Liver (tissue), 9 donors: Measurements from ENCODE around the gene PHF11. TPM values are rescaled to one million over a fixed set of nuclear protein-coding genes. Genes with fewer than 3 reads are reported as not detected.

Source experiments
- DNase-seq: peaks from one replicate; pipeline ENCODE4 v3.0.0-alpha.2; 2017; ENCODE audit warnings: low spot score
- H3K27ac ChIP-seq, 2 donors: one replicate each; pipeline ENCODE4 v1.7.0; 2013; ENCODE audit warnings: inconsistent platforms in 2 of 2, low read length in 2 of 2, control low read depth in 1 of 2, low read depth in 1 of 2, mild to moderate bottlenecking in 1 of 2
- H3K27me3 ChIP-seq, 4 donors: one replicate each; pipeline versions ENCODE4 v1.6.1 to v1.7.0; 2013; ENCODE audit warnings: low read length in 3 of 4, inconsistent platforms in 1 of 4, mild to moderate bottlenecking in 1 of 4, moderate library complexity in 1 of 4; ENCODE audit not compliant: control insufficient read depth in 4 of 4, insufficient read depth in 4 of 4
- H3K36me3 ChIP-seq, 4 donors: one replicate each; pipeline versions ENCODE4 v1.6.1 to v1.7.0; 2013; ENCODE audit warnings: low read length in 3 of 4, mild to moderate bottlenecking in 3 of 4, low read depth in 1 of 4, moderate library complexity in 1 of 4; ENCODE audit not compliant: control insufficient read depth in 4 of 4, insufficient read depth in 3 of 4
- H3K4me1 ChIP-seq, 4 donors: one replicate each; pipeline versions ENCODE4 v1.6.1 to v1.7.0; 2013; ENCODE audit warnings: low read length in 3 of 4, mild to moderate bottlenecking in 3 of 4, moderate library complexity in 1 of 4; ENCODE audit not compliant: control insufficient read depth in 4 of 4, insufficient read depth in 4 of 4
- H3K4me3 ChIP-seq, 3 donors: one replicate each; pipeline versions ENCODE4 v1.6.1 to v1.7.0; 2013; ENCODE audit warnings: low read length in 3 of 3, control low read depth in 1 of 3, low read depth in 1 of 3, mild to moderate bottlenecking in 1 of 3
- H3K9ac ChIP-seq, 2 donors: one replicate each; pipeline ENCODE4 v1.7.0; 2013; ENCODE audit warnings: low read length in 2 of 2, mild to moderate bottlenecking in 2 of 2, moderate library complexity in 2 of 2, control low read depth in 1 of 2, low read depth in 1 of 2
- H3K9me3 ChIP-seq, 4 donors: one replicate each; pipeline versions ENCODE4 v1.6.1 to v1.7.0; 2013; ENCODE audit warnings: low read length in 3 of 4; ENCODE audit not compliant: control insufficient read depth in 4 of 4
- EGR1 ChIP-seq, 2 donors: IDR thresholded peaks; 2 replicates each; pipeline ENCODE4 v1.6.1; 2016 to 2018; ENCODE audit warnings: antibody characterized with exemption in 2 of 2, low read depth in 2 of 2
- FOXA1 ChIP-seq: IDR thresholded peaks from 2 replicates; pipeline ENCODE4 v1.6.1; 2016; ENCODE audit warnings: antibody characterized with exemption
- FOXA2 ChIP-seq: IDR thresholded peaks from 2 replicates; pipeline ENCODE4 v1.6.1; 2016; ENCODE audit warnings: antibody characterized with exemption
- GABPA ChIP-seq, 2 donors: IDR thresholded peaks in 1 of 2; conservative IDR thresholded peaks in 1 of 2; 2 replicates each; pipeline ENCODE4 v1.6.1; 2016; ENCODE audit warnings: antibody characterized with exemption in 2 of 2, mild to moderate bottlenecking in 1 of 2, moderate library complexity in 1 of 2
- HNF4A ChIP-seq, 2 donors: conservative IDR thresholded peaks; 2 replicates each; pipeline ENCODE4 v1.6.1; 2016; ENCODE audit warnings: antibody characterized with exemption in 2 of 2, mild to moderate bottlenecking in 2 of 2
- HNF4G ChIP-seq: IDR thresholded peaks from 2 replicates; pipeline ENCODE4 v1.6.1; 2016; ENCODE audit warnings: antibody characterized with exemption
- JUND ChIP-seq, 2 donors: IDR thresholded peaks; 2 replicates each; pipeline ENCODE4 v1.6.1; 2016; ENCODE audit warnings: antibody characterized with exemption in 2 of 2
- NR2F2 ChIP-seq: IDR thresholded peaks from 2 replicates; pipeline ENCODE4 v1.6.1; 2016; ENCODE audit warnings: antibody characterized with exemption
- RAD21 ChIP-seq, 2 donors: IDR thresholded peaks; 2 replicates each; pipeline ENCODE4 v1.6.1; 2016; ENCODE audit warnings: antibody characterized with exemption in 2 of 2, mild to moderate bottlenecking in 2 of 2
- RXRA ChIP-seq, 2 donors: IDR thresholded peaks; 2 replicates each; pipeline ENCODE4 v1.6.1; 2017 to 2018; ENCODE audit warnings: antibody characterized with exemption in 2 of 2, mild to moderate bottlenecking in 1 of 2
- SP1 ChIP-seq: IDR thresholded peaks from 2 replicates; pipeline ENCODE4 v1.6.1; 2018; ENCODE audit warnings: antibody characterized with exemption, mild to moderate bottlenecking
- TAF1 ChIP-seq: conservative IDR thresholded peaks from 2 replicates; pipeline ENCODE4 v1.6.1; 2016; ENCODE audit warnings: antibody characterized with exemption, mild to moderate bottlenecking
- YY1 ChIP-seq: IDR thresholded peaks from 2 replicates; pipeline ENCODE4 v1.6.1; 2016; ENCODE audit warnings: antibody characterized with exemption, mild to moderate bottlenecking
- WGBS: extraction: QIAGEN DNeasy Blood & Tissue Kit; methylation state at CpG from one replicate; pipeline ENCODE4 v1.1.7; 2013; 5-methylcytosine and 5-hydroxymethylcytosine counted together
- polyA plus RNA-seq, 2 donors: library from polyadenylated mRNA; stranded (reverse) in 1 of 2; unstranded in 1 of 2; fragments of 200-250 nt in 1 of 2; fragments of >200 nt in 1 of 2; fragmentation: Nextera tagmentation in 1 of 2; extraction: Ambion mirVana in 1 of 2; gene quantifications; one replicate each; pipeline versions ENCODE4 v1.2.1 to v1.2.3, GENCODE V29; 2013 to 2015
- total RNA-seq, 2 donors: library from RNA; depleted of rRNA; stranded (reverse); fragments of >200 nt; gene quantifications; one replicate each; pipeline ENCODE4 v1.2.3, GENCODE V29; 2014
- TF ChIP-seq, protein P1 (sequence below): IDR thresholded peaks from 2 replicates; pipeline ENCODE4 v1.6.1; 2016; ENCODE audit warnings: antibody characterized with exemption
- TF ChIP-seq, protein P2 (sequence below): IDR thresholded peaks from 2 replicates; pipeline ENCODE4 v1.6.1; 2016; ENCODE audit warnings: antibody characterized with exemption
- TF ChIP-seq, protein P3 (sequence below): IDR thresholded peaks from 2 replicates; pipeline ENCODE4 v1.6.1; 2016; ENCODE audit warnings: antibody characterized with exemption, mild to moderate bottlenecking
- TF ChIP-seq, protein P4 (sequence below): IDR thresholded peaks from 2 replicates; pipeline ENCODE4 v1.6.1; 2016; ENCODE audit warnings: antibody characterized with exemption
- donor health status: healthy.
- donor health status: healthy.
- donor health status: healthy.
- donor health status: healthy.
- donor health status: healthy.

Gene PHF11
- total and polyA plus RNA-seq, 4 donors, result 8.6 to 16.1 (median 11.5) TPM

DNA sequence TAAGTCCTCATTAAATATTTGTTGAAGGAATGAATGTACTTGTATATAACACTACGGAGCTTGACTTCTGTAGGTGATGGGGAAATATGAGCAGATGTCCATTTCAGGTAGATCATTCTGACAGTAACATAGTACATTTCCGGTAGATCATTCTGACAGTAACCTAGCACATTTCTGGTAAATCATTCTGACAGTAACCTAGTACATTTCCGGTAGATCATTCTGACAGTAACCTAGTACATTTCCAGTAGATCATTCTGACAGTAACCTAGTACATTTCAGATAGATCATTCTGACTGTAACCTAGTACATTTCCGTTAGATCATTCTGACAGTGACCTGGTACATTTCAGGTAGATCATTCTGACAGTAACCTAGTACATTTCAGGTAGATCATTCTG is 2.5 kb downstream of the PHF11 start (continued):
- TF ChIP-seq YY1 (no peak), JUND (IDR thresholded peaks at IDR 0.05) (no peak), HNF4A (conservative IDR thresholded peaks at IDR 0.05) (no peak), RAD21 (IDR thresholded peaks at IDR 0.05) (no peak), EGR1 (IDR thresholded peaks at IDR 0.05; ENCODE audit: low read depth in 2 of 2) (no peak), SP1 (no peak)
- TF ChIP-seq, protein P1, sequence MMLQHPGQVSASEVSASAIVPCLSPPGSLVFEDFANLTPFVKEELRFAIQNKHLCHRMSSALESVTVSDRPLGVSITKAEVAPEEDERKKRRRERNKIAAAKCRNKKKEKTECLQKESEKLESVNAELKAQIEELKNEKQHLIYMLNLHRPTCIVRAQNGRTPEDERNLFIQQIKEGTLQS, result no peak

DNA sequence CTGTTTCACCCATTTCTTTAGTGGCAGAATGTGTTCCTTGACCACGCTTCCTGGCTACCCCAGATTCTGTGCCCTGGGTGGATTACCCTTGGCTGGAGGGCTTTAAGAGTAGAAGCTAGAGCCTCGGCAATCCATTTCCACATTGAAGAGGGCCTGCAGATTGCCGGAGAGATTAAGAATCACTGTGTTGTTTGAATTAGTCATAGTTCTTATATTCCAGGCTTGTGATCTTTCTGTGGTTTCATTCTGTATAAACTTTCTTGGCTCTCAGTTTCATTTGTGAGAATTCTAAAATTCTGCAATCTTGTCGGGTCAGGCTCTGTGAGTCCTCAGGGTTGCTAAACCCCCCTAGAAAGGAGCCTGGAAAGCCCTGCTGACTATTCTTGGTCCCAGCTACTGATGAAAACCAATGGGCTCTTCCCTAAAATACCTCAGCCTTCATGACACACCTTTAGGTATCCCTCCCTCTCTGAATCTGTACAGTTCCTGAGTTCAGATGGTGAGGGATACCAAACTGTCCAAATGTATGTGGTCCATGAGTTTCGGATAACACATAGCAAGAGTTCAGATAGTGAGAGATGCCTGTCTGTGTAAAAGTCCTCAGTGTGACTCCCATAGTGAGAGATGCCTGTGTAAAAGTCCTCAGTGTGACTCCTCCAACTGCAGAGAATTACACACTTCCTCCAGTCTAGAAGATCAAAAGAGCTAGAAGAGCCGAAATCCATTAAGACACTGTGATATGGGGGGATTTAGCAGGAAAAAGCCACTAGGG is 4.3 kb downstream of the PHF11 start:
- peaks cover 0 to 5% (median 2%) of the 10 kb centered on the region in 4 donors for H3K4me1 ChIP-seq
- peaks cover 0 to 3% (median 2%) of the 10 kb centered on the region in 4 donors for H3K36me3 ChIP-seq
- H3K9me3 ChIP-seq, result no peaks in the 10 kb centered on the region
- H3K27ac ChIP-seq, result no peak overlapping the region
- DNase-seq, result no peak
- TF ChIP-seq, protein P2, sequence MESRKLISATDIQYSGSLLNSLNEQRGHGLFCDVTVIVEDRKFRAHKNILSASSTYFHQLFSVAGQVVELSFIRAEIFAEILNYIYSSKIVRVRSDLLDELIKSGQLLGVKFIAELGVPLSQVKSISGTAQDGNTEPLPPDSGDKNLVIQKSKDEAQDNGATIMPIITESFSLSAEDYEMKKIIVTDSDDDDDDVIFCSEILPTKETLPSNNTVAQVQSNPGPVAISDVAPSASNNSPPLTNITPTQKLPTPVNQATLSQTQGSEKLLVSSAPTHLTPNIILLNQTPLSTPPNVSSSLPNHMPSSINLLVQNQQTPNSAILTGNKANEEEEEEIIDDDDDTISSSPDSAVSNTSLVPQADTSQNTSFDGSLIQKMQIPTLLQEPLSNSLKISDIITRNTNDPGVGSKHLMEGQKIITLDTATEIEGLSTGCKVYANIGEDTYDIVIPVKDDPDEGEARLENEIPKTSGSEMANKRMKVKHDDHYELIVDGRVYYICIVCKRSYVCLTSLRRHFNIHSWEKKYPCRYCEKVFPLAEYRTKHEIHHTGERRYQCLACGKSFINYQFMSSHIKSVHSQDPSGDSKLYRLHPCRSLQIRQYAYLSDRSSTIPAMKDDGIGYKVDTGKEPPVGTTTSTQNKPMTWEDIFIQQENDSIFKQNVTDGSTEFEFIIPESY, result no peak
- TF ChIP-seq TAF1 (no peak), HNF4G (no peak), GABPA (IDR thresholded peaks at IDR 0.05 in 1 of 2, conservative IDR thresholded peaks at IDR 0.05 in 1 of 2) (no peak), EGR1 (IDR thresholded peaks at IDR 0.05; ENCODE audit: low read depth in 2 of 2) (no peak), FOXA1 (no peak), SP1 (no peak), HNF4A (conservative IDR thresholded peaks at IDR 0.05) (no peak), FOXA2 (no peak), RAD21 (IDR thresholded peaks at IDR 0.05) (no peak), NR2F2 (no peak), RXRA (IDR thresholded peaks at IDR 0.05) (no peak), YY1 (no peak), JUND (IDR thresholded peaks at IDR 0.05) (no peak)
- TF ChIP-seq, protein P1, result no peak
- TF ChIP-seq, protein P3, sequence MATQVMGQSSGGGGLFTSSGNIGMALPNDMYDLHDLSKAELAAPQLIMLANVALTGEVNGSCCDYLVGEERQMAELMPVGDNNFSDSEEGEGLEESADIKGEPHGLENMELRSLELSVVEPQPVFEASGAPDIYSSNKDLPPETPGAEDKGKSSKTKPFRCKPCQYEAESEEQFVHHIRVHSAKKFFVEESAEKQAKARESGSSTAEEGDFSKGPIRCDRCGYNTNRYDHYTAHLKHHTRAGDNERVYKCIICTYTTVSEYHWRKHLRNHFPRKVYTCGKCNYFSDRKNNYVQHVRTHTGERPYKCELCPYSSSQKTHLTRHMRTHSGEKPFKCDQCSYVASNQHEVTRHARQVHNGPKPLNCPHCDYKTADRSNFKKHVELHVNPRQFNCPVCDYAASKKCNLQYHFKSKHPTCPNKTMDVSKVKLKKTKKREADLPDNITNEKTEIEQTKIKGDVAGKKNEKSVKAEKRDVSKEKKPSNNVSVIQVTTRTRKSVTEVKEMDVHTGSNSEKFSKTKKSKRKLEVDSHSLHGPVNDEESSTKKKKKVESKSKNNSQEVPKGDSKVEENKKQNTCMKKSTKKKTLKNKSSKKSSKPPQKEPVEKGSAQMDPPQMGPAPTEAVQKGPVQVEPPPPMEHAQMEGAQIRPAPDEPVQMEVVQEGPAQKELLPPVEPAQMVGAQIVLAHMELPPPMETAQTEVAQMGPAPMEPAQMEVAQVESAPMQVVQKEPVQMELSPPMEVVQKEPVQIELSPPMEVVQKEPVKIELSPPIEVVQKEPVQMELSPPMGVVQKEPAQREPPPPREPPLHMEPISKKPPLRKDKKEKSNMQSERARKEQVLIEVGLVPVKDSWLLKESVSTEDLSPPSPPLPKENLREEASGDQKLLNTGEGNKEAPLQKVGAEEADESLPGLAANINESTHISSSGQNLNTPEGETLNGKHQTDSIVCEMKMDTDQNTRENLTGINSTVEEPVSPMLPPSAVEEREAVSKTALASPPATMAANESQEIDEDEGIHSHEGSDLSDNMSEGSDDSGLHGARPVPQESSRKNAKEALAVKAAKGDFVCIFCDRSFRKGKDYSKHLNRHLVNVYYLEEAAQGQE, result no peak
- TF ChIP-seq, protein P4, sequence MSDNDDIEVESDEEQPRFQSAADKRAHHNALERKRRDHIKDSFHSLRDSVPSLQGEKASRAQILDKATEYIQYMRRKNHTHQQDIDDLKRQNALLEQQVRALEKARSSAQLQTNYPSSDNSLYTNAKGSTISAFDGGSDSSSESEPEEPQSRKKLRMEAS, result no peak
- 85% methylated on average over 6 of the region's 6 CpGs for WGBS
- no peak overlapping the region for H3K9ac ChIP-seq
- no peak overlapping the region for H3K4me3 ChIP-seq
- no peaks in the 10 kb centered on the region for H3K27me3 ChIP-seq
